Mesenchymal stem cell (in vitro differentiated cells and primary cell): ENCODE results near the gene ELOVL3.

ENCODE experiments used
- DNase-seq: peaks from one replicate; pipeline ENCODE4 v3.0.0-alpha.2; 2013
- H2AFZ ChIP-seq: one replicate; pipeline ENCODE4 v1.6.1; 2013; ENCODE audit warnings: low read depth, mild to moderate bottlenecking, control low read depth, inconsistent platforms, low read length, moderate library complexity
- H2AK5ac ChIP-seq: 2 replicates; pipeline ENCODE4 v1.6.1; 2013; ENCODE audit warnings: low read length, moderate library complexity, mild to moderate bottlenecking, inconsistent platforms; ENCODE audit not compliant: severe bottlenecking
- H2BK120ac ChIP-seq: one replicate; pipeline ENCODE4 v1.6.1; 2013; ENCODE audit warnings: low read depth, mild to moderate bottlenecking, inconsistent platforms, low read length, moderate library complexity
- H2BK12ac ChIP-seq, 2 experiments: one replicate each; pipeline ENCODE4 v1.6.1; 2013; ENCODE audit warnings: inconsistent platforms in 2 of 2, low read length in 2 of 2, mild to moderate bottlenecking in 2 of 2, moderate library complexity in 2 of 2, control low read depth in 1 of 2
- H2BK15ac ChIP-seq: one replicate; pipeline ENCODE4 v1.6.1; 2013; ENCODE audit warnings: mild to moderate bottlenecking, low read depth, inconsistent platforms; ENCODE audit not compliant: poor library complexity, severe bottlenecking
- H2BK5ac ChIP-seq: 2 replicates; pipeline ENCODE4 v1.6.1; 2013; ENCODE audit warnings: low read depth, mild to moderate bottlenecking, low read length, control low read depth, inconsistent platforms; ENCODE audit not compliant: poor library complexity, severe bottlenecking
- H3K14ac ChIP-seq, 2 experiments: one replicate each; pipeline ENCODE4 v1.6.1; 2013; ENCODE audit warnings: inconsistent platforms in 2 of 2, low read length in 2 of 2, control low read depth in 1 of 2, mild to moderate bottlenecking in 1 of 2, moderate library complexity in 1 of 2
- H3K18ac ChIP-seq, 2 experiments: one replicate each; pipeline ENCODE4 v1.6.1; 2013; ENCODE audit warnings: inconsistent platforms in 2 of 2, low read length in 2 of 2, control low read depth in 1 of 2, low read depth in 1 of 2, mild to moderate bottlenecking in 1 of 2
- H3K23ac ChIP-seq, 2 experiments: one replicate each; pipeline ENCODE4 v1.6.1; 2013; ENCODE audit warnings: inconsistent platforms in 2 of 2, low read length in 2 of 2, mild to moderate bottlenecking in 2 of 2, moderate library complexity in 2 of 2, control low read depth in 1 of 2
- H3K27ac ChIP-seq: 2 replicates; pipeline ENCODE4 v1.5.1; 2013; ENCODE audit warnings: mild to moderate bottlenecking, moderate library complexity, low read length, control low read depth, inconsistent platforms; ENCODE audit not compliant: poor library complexity, severe bottlenecking
- H3K27me3 ChIP-seq, 2 experiments: 2 replicates each; pipeline versions ENCODE4 v1.6.1 to v1.7.0; 2013; ENCODE audit warnings: low read length in 2 of 2, mild to moderate bottlenecking in 2 of 2, moderate library complexity in 2 of 2, control low read depth in 1 of 2, inconsistent platforms in 1 of 2; ENCODE audit not compliant: control insufficient read depth in 1 of 2, insufficient read depth in 1 of 2
- H3K36me3 ChIP-seq, 2 experiments: 2 replicates each; pipeline versions ENCODE4 v1.6.1 to v1.7.0; 2013; ENCODE audit warnings: low read length in 2 of 2, control low read depth in 1 of 2, inconsistent platforms in 1 of 2, low read depth in 1 of 2, mild to moderate bottlenecking in 1 of 2; ENCODE audit not compliant: insufficient read depth in 2 of 2, control insufficient read depth in 1 of 2
- H3K4ac ChIP-seq, 2 experiments: one replicate each; pipeline ENCODE4 v1.6.1; 2013; ENCODE audit warnings: inconsistent platforms in 2 of 2, low read length in 2 of 2, mild to moderate bottlenecking in 2 of 2, moderate library complexity in 2 of 2, control low read depth in 1 of 2, low read depth in 1 of 2
- H3K4me1 ChIP-seq: 2 replicates; pipeline ENCODE4 v1.6.1; 2013; ENCODE audit warnings: low read depth, low read length, control low read depth; ENCODE audit not compliant: control insufficient read depth, insufficient read depth
- H3K4me2 ChIP-seq: 2 replicates; pipeline ENCODE4 v1.6.1; 2013; ENCODE audit warnings: low read length, mild to moderate bottlenecking, inconsistent platforms; ENCODE audit not compliant: poor library complexity, severe bottlenecking
- H3K4me3 ChIP-seq, 2 experiments: 2 replicates each; pipeline versions ENCODE4 v1.5.1 to v1.7.0; 2013; ENCODE audit warnings: low read length in 2 of 2, mild to moderate bottlenecking in 2 of 2, control low read depth in 1 of 2, low read depth in 1 of 2; ENCODE audit not compliant: insufficient read depth in 1 of 2
- H3K79me1 ChIP-seq: replicated peaks from 2 replicates; pipeline ENCODE4 v1.6.1; 2013; ENCODE audit warnings: mild to moderate bottlenecking, control low read depth, low read length, inconsistent platforms; ENCODE audit not compliant: poor library complexity, severe bottlenecking
- H3K9ac ChIP-seq: 2 replicates; pipeline ENCODE4 v1.7.0; 2013; ENCODE audit warnings: mild to moderate bottlenecking, low read length, moderate library complexity
- H3K9me3 ChIP-seq: 2 replicates; pipeline ENCODE4 v1.7.0; 2013; ENCODE audit warnings: mild to moderate bottlenecking, low read length; ENCODE audit not compliant: control insufficient read depth
- H4K8ac ChIP-seq: one replicate; pipeline ENCODE4 v1.6.1; 2013; ENCODE audit warnings: inconsistent platforms, mild to moderate bottlenecking, low read length, moderate library complexity
- H4K91ac ChIP-seq: one replicate; pipeline ENCODE4 v1.6.1; 2013; ENCODE audit warnings: mild to moderate bottlenecking, low read length, inconsistent platforms
- WGBS: methylation state at CpG from one replicate; pipeline ENCODE4 v1.1.7; 2013; ENCODE audit warnings: mixed read lengths; 5-methylcytosine and 5-hydroxymethylcytosine counted together

The ELOVL3 gene

GRCh38 chr10:102196893-102197292, 29.2 kb upstream of the ELOVL3 start:
- no peak overlapping the region for H3K4me2 ChIP-seq
- H2BK120ac ChIP-seq, result no peak overlapping the region
- peaks cover 6 to 14% of the 10 kb centered on the region in 2 experiments for H3K27me3 ChIP-seq
- 81% methylated on average over 2 of the region's 2 CpGs for WGBS
- H3K23ac ChIP-seq, result no peak overlapping the region
- no peak overlapping the region for H3K27ac ChIP-seq
- H3K79me1 ChIP-seq, result no peaks in the 10 kb centered on the region
- H4K8ac ChIP-seq, result no peak overlapping the region
- H3K14ac ChIP-seq, result no peak overlapping the region
- H2AFZ ChIP-seq, result no peak overlapping the region
- no peaks in the 10 kb centered on the region for H3K4me1 ChIP-seq
- H2BK15ac ChIP-seq, result no peak overlapping the region
- no peak for DNase-seq
- no peak overlapping the region for H3K4ac ChIP-seq
- peaks cover 10% of the 10 kb centered on the region for H3K9me3 ChIP-seq
- no peaks in the 10 kb centered on the region for H3K36me3 ChIP-seq
- no peak overlapping the region for H3K4me3 ChIP-seq
- no peak overlapping the region for H2BK5ac ChIP-seq
- no peak overlapping the region for H4K91ac ChIP-seq
- H2AK5ac ChIP-seq, result no peak overlapping the region
- H3K18ac ChIP-seq, result no peak overlapping the region
- no peak overlapping the region for H2BK12ac ChIP-seq
- H3K9ac ChIP-seq, result no peak overlapping the region

- H3K79me1 ChIP-seq, result no peaks in the 10 kb centered on the region
- no peak overlapping the region for H3K4ac ChIP-seq
- H3K4me3 ChIP-seq, result no peak overlapping the region
- no peak overlapping the region for H3K27ac ChIP-seq
- no peaks in the 10 kb centered on the region for H3K9me3 ChIP-seq
- no peak overlapping the region for H4K8ac ChIP-seq
- peaks cover 6 to 20% of the 10 kb centered on the region in 2 experiments for H3K27me3 ChIP-seq
- no peak for DNase-seq
- no peak overlapping the region for H2BK12ac ChIP-seq
- no peak overlapping the region for H2BK5ac ChIP-seq
- no peak overlapping the region for H3K14ac ChIP-seq
- H2AFZ ChIP-seq, result no peak overlapping the region
- H2BK120ac ChIP-seq, result no peak overlapping the region
- no peaks in the 10 kb centered on the region for H3K4me1 ChIP-seq
- H3K4me2 ChIP-seq, result no peak overlapping the region
- no peak overlapping the region for H3K9ac ChIP-seq
- H4K91ac ChIP-seq, result no peak overlapping the region
- no peak overlapping the region for H3K18ac ChIP-seq
- 83% methylated on average over 2 of the region's 2 CpGs for WGBS
- H2BK15ac ChIP-seq, result no peak overlapping the region
- H3K23ac ChIP-seq, result no peak overlapping the region
- no peaks in the 10 kb centered on the region for H3K36me3 ChIP-seq
- no peak overlapping the region for H2AK5ac ChIP-seq
Observed at GRCh38 chr10:102198027-102198426, 28.1 kb upstream of the ELOVL3 start.

- Histone ChIP-seq H3K36me3 (no peaks in the 10 kb centered on the region), H3K14ac (peak overlapping the region in 1 of 2 experiments; percentile 41), H3K18ac (no peak overlapping the region), H3K9ac (no peak overlapping the region), H2AFZ (no peak overlapping the region), H3K4me2 (no peak overlapping the region), H3K4me1 (no peaks in the 10 kb centered on the region), H2AK5ac (no peak overlapping the region), H3K79me1 (no peaks in the 10 kb centered on the region), H2BK12ac (no peak overlapping the region), H3K4ac (no peak overlapping the region), H3K9me3 (no peaks in the 10 kb centered on the region), H4K91ac (no peak overlapping the region), H2BK5ac (no peak overlapping the region), H3K27ac (no peak overlapping the region), H3K27me3 (peaks cover 6 to 23% of the 10 kb centered on the region in 2 experiments), H3K4me3 (no peak overlapping the region), H3K23ac (no peak overlapping the region), H2BK15ac (no peak overlapping the region), H2BK120ac (no peak overlapping the region), H4K8ac (no peak overlapping the region)
- DNase-seq, result no peak
- 87% methylated on average over 33 of the region's 34 CpGs for WGBS
Observed at GRCh38 chr10:102200751-102201640, 25.1 kb upstream of the ELOVL3 start.

GRCh38 chr10:102202386-102202785, 23.7 kb upstream of the ELOVL3 start:
- 33% methylated on average over 1 of the region's 1 CpG for WGBS
- Histone ChIP-seq H2AK5ac (no peak overlapping the region), H2BK15ac (no peak overlapping the region), H3K36me3 (no peaks in the 10 kb centered on the region), H3K79me1 (no peaks in the 10 kb centered on the region), H2BK120ac (no peak overlapping the region), H2AFZ (no peak overlapping the region), H3K4me1 (no peaks in the 10 kb centered on the region), H3K23ac (no peak overlapping the region), H3K4me2 (no peak overlapping the region), H3K9me3 (no peaks in the 10 kb centered on the region), H2BK5ac (no peak overlapping the region), H3K18ac (no peak overlapping the region), H2BK12ac (no peak overlapping the region), H3K4me3 (no peak overlapping the region), H4K91ac (no peak overlapping the region), H3K9ac (no peak overlapping the region), H3K27ac (no peak overlapping the region), H3K4ac (no peak overlapping the region), H4K8ac (no peak overlapping the region), H3K14ac (no peak overlapping the region), H3K27me3 (peaks cover 6 to 18% of the 10 kb centered on the region in 2 experiments)
- no peak for DNase-seq
